ENCODE measurements around the gene CLRN3. TPM values are rescaled to one million over a fixed set of nuclear protein-coding genes. Genes with fewer than 3 reads are reported as not detected.

Gene CLRN3
- total RNA-seq, 2 donors from 2014 or later, result not detected

GRCh38 chr10:127907411-127908105 lies 14.8 kb upstream of the CLRN3 start:
- Mint-ChIP-seq H3K27ac (no peak overlapping the region), H3K9me3 (no peaks in the 10 kb centered on the region), H3K36me3 (no peaks in the 10 kb centered on the region)
- ATAC-seq, result peak; percentile 35 to 37
- peak in 1 of 2 donors; percentile 32 for DNase-seq (ENCODE audit: low spot score in 2 of 2)

GRCh38 chr10:127906548-127907377 lies 14.0 kb upstream of the CLRN3 start, which contains the start of gene PTPRE:
TSS of gene PTPRE (plus strand) at chr10:127907103. CDS start at chr10:128040882, 133,779 bp downstream.
- Mint-ChIP-seq H3K27ac (no peak within 1 kb of the TSS), H3K36me3 (no peaks in the 10 kb centered on the region), H3K9me3 (no peaks in the 10 kb centered on the region)

GRCh38 chr10:127905848-127906261 lies 13.1 kb upstream of the CLRN3 start:
- Mint-ChIP-seq H3K36me3 (no peaks in the 10 kb centered on the region), H3K9me3 (no peaks in the 10 kb centered on the region), H3K27ac (peak overlapping the region in 1 of 2 donors; percentile 18)
- DNase-seq (ENCODE audit: low spot score in 2 of 2), result no peak
- no peak for ATAC-seq

More at GRCh38 chr10:127906548-127907377, 14.0 kb upstream of the CLRN3 start, which contains the start of gene PTPRE:
- peak; percentile 80 to 89 for DNase-seq (ENCODE audit: low spot score in 2 of 2)
- peak; percentile 97 to 98 for ATAC-seq

DNA sequence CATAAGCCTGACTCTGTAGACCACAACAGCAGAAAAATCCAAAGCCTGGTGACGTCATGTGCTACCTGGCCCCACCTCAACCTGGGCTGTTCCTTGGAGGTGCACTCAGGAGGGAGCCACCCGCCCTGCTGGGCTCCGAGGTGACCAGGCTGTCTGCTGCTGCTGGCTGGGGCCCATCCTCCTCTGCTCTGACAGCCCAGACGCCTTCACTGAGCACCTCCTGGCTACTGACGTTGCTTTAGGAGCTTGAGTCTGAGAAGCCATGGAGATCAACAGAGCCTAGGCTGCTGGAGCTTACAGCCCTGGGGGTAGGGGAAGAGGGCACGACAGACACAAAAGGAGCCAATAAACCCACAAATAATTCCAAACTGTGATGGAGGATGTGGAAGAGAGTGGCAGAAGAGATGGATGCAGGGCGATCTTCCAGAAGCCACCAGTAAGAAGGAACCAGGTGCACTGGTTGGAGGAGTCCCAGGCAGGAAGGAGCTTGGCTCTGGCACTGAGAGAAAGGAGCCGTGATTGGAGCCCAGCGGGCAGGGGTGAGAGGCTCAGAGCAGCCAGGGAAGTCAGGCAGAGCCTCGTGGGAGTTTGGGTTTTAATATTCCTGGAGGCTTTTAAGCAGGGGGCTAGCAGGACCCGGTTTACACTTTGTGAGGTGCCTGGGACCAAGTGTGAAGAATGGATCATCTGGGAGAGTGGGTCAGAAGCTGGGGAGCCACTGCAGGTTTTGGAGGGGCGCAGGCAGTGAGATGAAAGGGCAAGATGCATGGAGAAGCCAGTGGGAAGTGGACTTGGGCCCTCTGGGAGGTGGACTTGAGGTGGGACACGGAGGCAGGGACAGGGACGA lies 12.5 kb upstream of the CLRN3 start:
- peak overlapping the region; percentile 13 to 18 for H3K27ac Mint-ChIP-seq
- no peaks in the 10 kb centered on the region for H3K36me3 Mint-ChIP-seq
- DNase-seq (ENCODE audit: low spot score in 2 of 2), result no peak
- no peak for ATAC-seq
- H3K9me3 Mint-ChIP-seq, result no peaks in the 10 kb centered on the region

GRCh38 chr10:127904311-127905000 lies 11.7 kb upstream of the CLRN3 start:
- H3K27ac Mint-ChIP-seq, result no peak overlapping the region
- ATAC-seq, result no peak

DNA sequence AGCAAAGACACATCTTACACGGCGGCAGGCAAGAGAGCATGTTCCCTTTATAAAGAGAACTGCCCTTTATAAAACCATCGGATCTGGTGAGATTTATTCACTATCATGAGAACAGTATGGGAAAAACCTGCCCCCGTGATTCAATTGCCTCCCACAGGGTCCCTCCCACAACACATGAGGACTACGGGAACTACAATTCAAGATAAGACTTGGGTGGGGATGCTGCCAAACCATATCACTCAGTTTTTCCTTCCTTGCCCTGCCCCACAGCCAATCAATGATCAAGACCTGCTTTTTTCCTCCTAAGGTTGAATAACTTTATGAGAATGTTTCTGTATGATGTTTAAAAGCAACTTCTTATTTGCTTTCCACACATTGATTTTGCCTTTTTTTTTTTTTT lies 11.0 kb upstream of the CLRN3 start:
- no peak overlapping the region for H3K27ac Mint-ChIP-seq
- no peaks in the 10 kb centered on the region for H3K9me3 Mint-ChIP-seq
- DNase-seq (ENCODE audit: low spot score in 2 of 2) (no peak), ATAC-seq (no peak)
- H3K36me3 Mint-ChIP-seq, result no peaks in the 10 kb centered on the region

More at GRCh38 chr10:127904311-127905000, 11.7 kb upstream of the CLRN3 start:
- Mint-ChIP-seq H3K36me3 (no peaks in the 10 kb centered on the region), H3K9me3 (no peaks in the 10 kb centered on the region)
- no peak for DNase-seq (ENCODE audit: low spot score in 2 of 2)

- DNase-seq (ENCODE audit: low spot score in 2 of 2) (no peak), ATAC-seq (peak in 1 of 2 donors; percentile 58)
- Mint-ChIP-seq H3K9me3 (no peaks in the 10 kb centered on the region), H3K36me3 (no peaks in the 10 kb centered on the region), H3K27ac (no peak overlapping the region)
These were observed 7.1 kb upstream of the CLRN3 start for GRCh38 chr10:127899766-127900387.

GRCh38 chr10:127897177-127897576 lies 4.4 kb upstream of the CLRN3 start:
- Mint-ChIP-seq H3K36me3 (no peaks in the 10 kb centered on the region), H3K9me3 (no peaks in the 10 kb centered on the region), H3K27ac (no peak overlapping the region)
- ATAC-seq (no peak), DNase-seq (ENCODE audit: low spot score in 2 of 2) (no peak)

DNA sequence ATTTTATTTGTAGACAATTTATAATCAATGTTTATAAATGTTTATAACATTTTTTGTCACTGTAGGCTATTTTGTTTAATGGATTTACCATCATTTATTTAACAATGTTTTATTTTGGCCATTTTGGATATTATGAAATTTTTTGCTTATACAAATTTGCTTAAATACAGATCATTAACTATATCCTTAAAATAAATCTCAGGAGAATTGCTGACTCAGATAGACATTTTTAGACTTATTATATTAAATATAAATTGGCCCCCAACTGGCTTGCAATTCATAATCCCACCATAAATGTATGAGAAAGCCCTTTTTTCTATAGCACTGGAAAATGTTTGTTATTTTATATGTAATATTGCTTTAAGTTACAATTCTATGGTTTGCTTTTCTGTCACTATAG lies 3.8 kb upstream of the CLRN3 start:
- Mint-ChIP-seq H3K9me3 (no peaks in the 10 kb centered on the region), H3K36me3 (no peaks in the 10 kb centered on the region), H3K27ac (no peak overlapping the region)
- DNase-seq (ENCODE audit: low spot score in 2 of 2), result no peak
- ATAC-seq, result no peak

DNA sequence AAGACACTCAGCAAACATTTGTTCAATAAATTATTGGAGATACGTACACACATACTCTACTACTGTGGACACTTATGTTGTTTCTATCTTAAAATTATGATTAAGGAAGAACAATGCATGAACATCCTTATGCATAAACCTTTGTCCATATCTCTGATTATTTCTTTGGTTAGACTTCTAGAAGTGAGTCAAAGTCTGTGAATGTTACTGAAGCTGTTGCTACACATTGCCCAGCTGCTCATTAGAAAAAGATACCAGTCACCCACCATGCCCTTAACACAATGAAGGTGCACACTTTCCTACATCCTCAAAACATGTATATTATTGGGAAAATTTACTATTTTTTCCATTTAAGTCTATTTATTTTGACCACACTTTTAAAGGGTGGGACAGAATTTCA lies 1.4 kb upstream of the CLRN3 start:
- H3K9me3 Mint-ChIP-seq, result no peaks in the 10 kb centered on the region
- no peak for ATAC-seq

DNA sequence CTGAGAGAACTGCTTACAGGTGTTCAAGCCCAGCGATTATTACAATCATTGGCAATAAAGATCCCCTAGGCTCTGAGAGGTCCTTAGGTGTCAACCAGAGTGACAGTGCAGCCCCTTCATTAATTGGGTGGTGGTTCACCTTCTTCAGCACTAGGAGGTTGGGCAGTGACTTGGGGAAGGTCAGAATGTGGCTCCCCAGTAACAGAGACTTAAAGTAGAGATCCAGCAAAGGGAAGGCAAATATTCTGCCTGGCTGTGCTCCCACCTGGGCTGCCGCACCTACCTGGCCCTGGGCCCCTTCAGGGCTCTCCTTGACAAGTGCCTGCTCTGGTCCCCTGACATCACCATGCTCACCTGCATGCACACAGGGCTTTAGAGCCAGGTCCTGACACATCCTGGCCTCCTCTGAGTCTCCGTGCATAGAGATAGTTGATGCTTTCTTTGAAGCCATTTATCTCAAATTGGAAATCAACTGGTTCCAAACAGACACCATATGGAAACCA lies 1.9 kb downstream of the CLRN3 start:
- ATAC-seq (no peak), DNase-seq (ENCODE audit: low spot score in 2 of 2) (no peak)
- Mint-ChIP-seq H3K27ac (no peak overlapping the region), H3K36me3 (no peaks in the 10 kb centered on the region), H3K9me3 (no peaks in the 10 kb centered on the region)

More for the DNA sequence above, 1.4 kb upstream of the CLRN3 start:
- Mint-ChIP-seq H3K36me3 (no peaks in the 10 kb centered on the region), H3K27ac (no peak overlapping the region)
- DNase-seq (ENCODE audit: low spot score in 2 of 2), result no peak

DNA sequence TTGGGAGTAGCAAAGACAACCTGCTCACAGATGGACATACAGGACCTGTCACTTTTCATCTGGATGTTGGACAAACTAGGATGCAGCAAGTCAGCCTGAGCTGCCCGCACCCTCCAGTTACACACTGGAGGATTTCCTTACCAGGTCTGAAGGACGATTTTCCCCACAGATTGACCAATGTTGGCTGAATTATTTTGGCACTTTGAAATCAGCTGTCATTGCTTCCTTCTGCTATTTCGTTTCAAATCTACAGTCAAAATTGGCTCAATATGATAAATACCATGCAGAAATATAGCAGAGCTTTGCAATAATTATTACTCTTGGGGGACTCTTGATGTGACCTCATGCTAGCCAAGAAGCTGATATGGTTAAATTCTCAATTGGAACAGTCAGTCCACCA lies 2.5 kb downstream of the CLRN3 start:
- no peak overlapping the region for H3K27ac Mint-ChIP-seq
- ATAC-seq (no peak), DNase-seq (ENCODE audit: low spot score in 2 of 2) (no peak)
- no peaks in the 10 kb centered on the region for H3K9me3 Mint-ChIP-seq
- H3K36me3 Mint-ChIP-seq, result no peaks in the 10 kb centered on the region

GRCh38 chr10:127889605-127890195 lies 3.0 kb downstream of the CLRN3 start:
- ATAC-seq (no peak), DNase-seq (ENCODE audit: low spot score in 2 of 2) (no peak)
- no peaks in the 10 kb centered on the region for H3K36me3 Mint-ChIP-seq
- no peak overlapping the region for H3K27ac Mint-ChIP-seq
- H3K9me3 Mint-ChIP-seq, result no peaks in the 10 kb centered on the region

DNA sequence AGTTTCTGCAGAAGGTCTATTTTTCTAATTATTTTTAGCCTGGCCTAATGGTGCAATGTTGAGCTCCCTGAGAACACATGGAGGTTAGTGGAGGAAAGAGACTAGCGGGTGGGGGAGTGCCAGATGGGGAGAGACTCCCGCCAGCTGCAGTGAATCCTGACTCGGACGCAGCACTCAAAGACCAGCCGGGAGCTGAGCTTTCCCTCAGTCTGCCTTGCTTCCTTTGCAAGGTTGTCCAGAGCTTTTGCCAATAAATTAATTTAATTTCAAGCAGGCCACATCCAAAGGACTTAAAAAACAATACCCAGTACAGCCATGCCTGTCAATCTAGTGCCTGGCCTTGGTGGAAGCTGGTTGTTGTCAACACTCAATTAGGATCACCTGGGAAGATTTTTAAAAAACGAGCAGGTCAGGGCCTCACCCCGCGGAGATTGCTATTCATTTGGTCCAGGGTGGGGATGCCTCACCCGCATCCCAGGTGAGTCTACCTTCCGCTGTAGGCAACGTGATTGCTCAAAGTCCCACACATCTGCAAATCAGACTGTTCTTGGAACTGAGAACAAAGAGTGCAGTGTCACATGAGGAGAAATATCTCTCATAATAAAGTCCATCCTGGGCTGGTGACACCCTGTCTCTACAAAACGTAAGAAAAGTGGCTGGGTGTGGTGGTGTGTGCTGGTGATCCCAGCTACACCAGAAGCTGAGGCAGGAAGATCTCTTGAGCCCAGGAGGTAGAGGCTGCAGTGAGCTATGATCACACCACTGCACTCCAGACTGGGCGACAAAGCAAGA lies 4.0 kb downstream of the CLRN3 start:
- DNase-seq (ENCODE audit: low spot score in 2 of 2) (no peak), ATAC-seq (no peak)
- H3K36me3 Mint-ChIP-seq, result no peaks in the 10 kb centered on the region
- no peak overlapping the region for H3K27ac Mint-ChIP-seq
- H3K9me3 Mint-ChIP-seq, result no peaks in the 10 kb centered on the region

All from activated naive CD4-positive, alpha-beta T cell treated with anti-CD3 and anti-CD28 coated beads, Interleukin-2, amount 50 U/mL, for 72 hours (primary cell).